ENCODE results near the gene ARID1B.
A peak's percentile ranks its signal among the peaks of the same experiment; 100 is the strongest.

Gene ARID1B

GRCh38 chr6:156822747-156823206 is 45.6 kb downstream of the ARID1B start:
- DNase-seq (ENCODE audit: low read depth, low spot score) = no peak
- no peak for TF ChIP-seq CTCF (IDR thresholded peaks at IDR 0.05; ENCODE audit: low read depth, low read length)
- no peak overlapping the region for H3K4me3 ChIP-seq (ENCODE audit: low read depth, low read length)
- in situ Hi-C loops (cut with HindIII; ENCODE audit: low sequenced_read_pairs) = no loop called here

- no peak for DNase-seq (ENCODE audit: low read depth, low spot score)
- TF ChIP-seq CTCF (IDR thresholded peaks at IDR 0.05; ENCODE audit: low read depth, low read length) = no peak
- in situ Hi-C loops (cut with HindIII; ENCODE audit: low sequenced_read_pairs) = no loop called here
- no peak overlapping the region for H3K4me3 ChIP-seq (ENCODE audit: low read depth, low read length)
These were observed 47.0 kb downstream of the ARID1B start for GRCh38 chr6:156824142-156824541.

GRCh38 chr6:156825475-156825874 is 48.3 kb downstream of the ARID1B start:
- TF ChIP-seq CTCF (IDR thresholded peaks at IDR 0.05; ENCODE audit: low read depth, low read length) = no peak
- H3K4me3 ChIP-seq (ENCODE audit: low read depth, low read length) = no peak overlapping the region
- in situ Hi-C loops (cut with HindIII; ENCODE audit: low sequenced_read_pairs) = no loop called here
- no peak for DNase-seq (ENCODE audit: low read depth, low spot score)

- no peak for DNase-seq (ENCODE audit: low read depth, low spot score)
- in situ Hi-C loops (cut with HindIII; ENCODE audit: low sequenced_read_pairs) = no loop called here
- no peak overlapping the region for H3K4me3 ChIP-seq (ENCODE audit: low read depth, low read length)
- TF ChIP-seq CTCF (IDR thresholded peaks at IDR 0.05; ENCODE audit: low read depth, low read length) = no peak
These were observed 49.2 kb downstream of the ARID1B start for GRCh38 chr6:156826290-156826955.

GRCh38 chr6:156827382-156827781 is 50.2 kb downstream of the ARID1B start:
- TF ChIP-seq CTCF (IDR thresholded peaks at IDR 0.05; ENCODE audit: low read depth, low read length) = no peak
- peak; percentile 25 for DNase-seq (ENCODE audit: low read depth, low spot score)
- H3K4me3 ChIP-seq (ENCODE audit: low read depth, low read length) = no peak overlapping the region
- in situ Hi-C loops (cut with HindIII; ENCODE audit: low sequenced_read_pairs) = no loop called here

- TF ChIP-seq CTCF (IDR thresholded peaks at IDR 0.05; ENCODE audit: low read depth, low read length) = no peak
- in situ Hi-C loops (cut with HindIII; ENCODE audit: low sequenced_read_pairs) = no loop called here
- DNase-seq (ENCODE audit: low read depth, low spot score) = peak; percentile 87
- H3K4me3 ChIP-seq (ENCODE audit: low read depth, low read length) = no peak overlapping the region
These were observed 51.1 kb downstream of the ARID1B start for GRCh38 chr6:156828280-156828703.
